SK-N-SH (cell line): ENCODE results near the gene LGR4. TPM values are rescaled to one million over a fixed set of nuclear protein-coding genes. Genes with fewer than 3 reads are reported as not detected.

Source experiments
- CTCF ChIA-PET: fragments of 300-600, 350-600 bp; formaldehyde crosslinking; extraction: SDS; loops from one replicate; lab custom pipeline; 2021; lab: Yijun Ruan, JAX
- POLR2A ChIA-PET: fragments of 350-600 bp; sonication (Branson Sonifier 250); formaldehyde crosslinking; extraction: SDS; loops from one replicate; lab custom pipeline; 2020; ENCODE audit warnings: antibody characterized with exemption, inconsistent platforms; lab: Yijun Ruan, JAX
- DNase-seq: peaks from one replicate; pipeline ENCODE4 v3.0.0; 2012
- H2AFZ ChIP-seq: fragments of 200-600 bp; sonication (generic); 2 replicates; pipeline ENCODE4 v1.8.1; 2016; ENCODE audit warnings: antibody characterized with exemption, mild to moderate bottlenecking, low read depth
- H3F3A ChIP-seq: fragments of 200-600 bp; sonication (generic); replicated peaks from 2 replicates; pipeline ENCODE3; 2016; ENCODE audit warnings: antibody characterized with exemption, mild to moderate bottlenecking; ENCODE audit not compliant: insufficient read depth
- H3K27ac ChIP-seq, 2 experiments: fragments of 200-500 bp in 1 of 2; fragments of 200-600 bp in 1 of 2; sonication (Bioruptor generic) in 1 of 2; sonication (generic), shearing (Covaris generic) in 1 of 2; 2 replicates each; pipeline versions ENCODE4 v1.5.1 to v1.6.1; 2014 to 2016; ENCODE audit warnings: low read depth in 2 of 2, inconsistent platforms in 1 of 2, low read length in 1 of 2, mild to moderate bottlenecking in 1 of 2, mixed read lengths in 1 of 2
- H3K27me3 ChIP-seq: fragments of 200-600 bp; sonication (generic), shearing (Covaris generic); 2 replicates; pipeline ENCODE4 v1.6.1; 2016; ENCODE audit warnings: mixed run types; ENCODE audit not compliant: insufficient read depth
- H3K36me3 ChIP-seq, 2 experiments: fragments of 200-500 bp in 1 of 2; fragments of 200-600 bp in 1 of 2; sonication (Bioruptor generic) in 1 of 2; sonication (generic) in 1 of 2; replicated peaks in 1 of 2; 2 replicates each; pipeline versions ENCODE3 to v1.5.1; 2014 to 2016; ENCODE audit warnings: low read length in 1 of 2, mild to moderate bottlenecking in 1 of 2; ENCODE audit not compliant: insufficient read depth in 2 of 2, control insufficient read depth in 1 of 2
- H3K4me1 ChIP-seq, 2 experiments: fragments of 200-500 bp in 1 of 2; fragments of 200-600 bp in 1 of 2; sonication (Bioruptor generic) in 1 of 2; sonication (generic), shearing (Covaris generic) in 1 of 2; 2 replicates each; pipeline versions ENCODE4 v1.5.1 to v1.6.1; 2014 to 2016; ENCODE audit warnings: low read depth in 1 of 2, low read length in 1 of 2, mixed run types in 1 of 2; ENCODE audit not compliant: insufficient read depth in 2 of 2, control insufficient read depth in 1 of 2
- H3K4me2 ChIP-seq: fragments of 200-600 bp; sonication (generic), shearing (Covaris generic); 2 replicates; pipeline ENCODE4 v1.6.1; 2017; ENCODE audit warnings: mixed run types
- H3K4me3 ChIP-seq, 2 experiments: fragments of 200-500 bp in 1 of 2; fragments of 200-600 bp in 1 of 2; sonication (Bioruptor generic) in 1 of 2; sonication (generic), shearing (Covaris generic) in 1 of 2; 2 replicates each; pipeline versions ENCODE4 v1.5.1 to v1.8.1; 2014 to 2016; ENCODE audit warnings: low read depth in 2 of 2, inconsistent platforms in 1 of 2, low read length in 1 of 2, mild to moderate bottlenecking in 1 of 2, mixed read lengths in 1 of 2, moderate library complexity in 1 of 2
- H3K79me2 ChIP-seq: fragments of 200-600 bp; sonication (generic); 2 replicates; pipeline ENCODE4 v1.8.1; 2017; ENCODE audit warnings: mild to moderate bottlenecking; ENCODE audit not compliant: insufficient read depth
- H3K9ac ChIP-seq: fragments of 200-600 bp; sonication (generic); 2 replicates; pipeline ENCODE4 v1.6.1; 2017; ENCODE audit warnings: mixed run types
- H3K9me2 ChIP-seq: fragments of 200-600 bp; sonication (generic); 2 replicates; pipeline ENCODE4 v1.6.1; 2017; ENCODE audit warnings: mixed run types
- H3K9me3 ChIP-seq: fragments of 200-600 bp; sonication (generic); 2 replicates; pipeline ENCODE4 v1.6.1; 2017; ENCODE audit warnings: mixed run types, mild to moderate bottlenecking, moderate library complexity
- H4K20me1 ChIP-seq: fragments of 200-600 bp; sonication (generic); 2 replicates; pipeline ENCODE4 v1.6.1; 2017; ENCODE audit warnings: mild to moderate bottlenecking, mixed run types; ENCODE audit not compliant: insufficient read depth
- CHD2 ChIP-seq: fragments of 150-350 bp; IDR thresholded peaks from 2 replicates; pipeline ENCODE4 v1.6.1; 2018; ENCODE audit warnings: low read length; ENCODE audit not compliant: partially characterized antibody
- ELF1 ChIP-seq: IDR thresholded peaks from 2 replicates; pipeline ENCODE4 v1.4.0; 2012
- EP300 ChIP-seq, 2 experiments: IDR thresholded peaks; 2 replicates each; pipeline versions ENCODE4 v1.4.0 to v1.6.1; 2012; ENCODE audit warnings: borderline replicate concordance in 1 of 2, low read depth in 1 of 2, low read length in 1 of 2
- FOXM1 ChIP-seq: IDR thresholded peaks from 2 replicates; pipeline ENCODE4 v1.4.0; 2012; ENCODE audit warnings: low read depth, mild to moderate bottlenecking
- MEF2A ChIP-seq: IDR thresholded peaks from 2 replicates; pipeline ENCODE4 v1.4.0; 2012; ENCODE audit warnings: low read depth, borderline replicate concordance
- RFX5 ChIP-seq: IDR thresholded peaks from 2 replicates; pipeline ENCODE4 v1.6.1; 2012; ENCODE audit warnings: mild to moderate bottlenecking, improper control_type of control experiment, low read length
- SIN3A ChIP-seq: IDR thresholded peaks from 2 replicates; pipeline ENCODE4 v1.6.1; 2012; ENCODE audit warnings: low read depth, mild to moderate bottlenecking, low read length, moderate library complexity, borderline replicate concordance
- SMC3 ChIP-seq: IDR thresholded peaks from 2 replicates; pipeline ENCODE4 v1.6.1; 2012; ENCODE audit warnings: low read depth, low read length, improper control_type of control experiment
- TAF1 ChIP-seq: IDR thresholded peaks from 2 replicates; pipeline ENCODE4 v1.6.1; 2012; ENCODE audit warnings: low read depth, mild to moderate bottlenecking, low read length, moderate library complexity, borderline replicate concordance
- TCF12 ChIP-seq: IDR thresholded peaks from 2 replicates; pipeline ENCODE4 v1.4.0; 2012
- TEAD4 ChIP-seq: IDR thresholded peaks from 2 replicates; pipeline ENCODE4 v1.4.0; 2012; ENCODE audit warnings: mild to moderate bottlenecking, borderline replicate concordance; ENCODE audit not compliant: insufficient read depth
- YY1 ChIP-seq: IDR thresholded peaks from 2 replicates; pipeline ENCODE4 v1.4.0; 2012; ENCODE audit warnings: low read depth, mild to moderate bottlenecking
- WGBS: methylation state at CpG from one replicate; pipeline ENCODE4 v1.1.6; 2017; ENCODE audit warnings: low lambda C conversion rate; 5-methylcytosine and 5-hydroxymethylcytosine counted together
- polyA plus RNA-seq, 3 experiments: library from polyadenylated mRNA; depleted of rRNA; stranded (reverse); fragments of >200 nt; gene quantifications; 2 replicates each; pipeline ENCODE4 v1.2.3, GENCODE V29; 2012
- TF ChIP-seq, protein P1 (sequence below): fragments of 150-350 bp; IDR thresholded peaks from 2 replicates; pipeline ENCODE4 v1.6.1; 2016; ENCODE audit warnings: mild to moderate bottlenecking, low read depth, low read length
- TF ChIP-seq, protein P2 (sequence below): fragments of 200-600 bp; sonication (generic); IDR thresholded peaks from 2 replicates; pipeline ENCODE4 v1.6.1; 2017; ENCODE audit warnings: antibody characterized with exemption, mild to moderate bottlenecking, moderate library complexity
- TF ChIP-seq, protein P3 (sequence below): IDR thresholded peaks from 2 replicates; pipeline ENCODE4; 2012
- TF ChIP-seq, protein P4 (sequence below): IDR thresholded peaks from 2 replicates; pipeline ENCODE4 v1.4.0; 2012; ENCODE audit warnings: low read depth, borderline replicate concordance

The LGR4 gene
- polyA plus RNA-seq, 1 of the 3 experiments (the other 2 are of a cell fraction) = 2.6 TPM

DNA sequence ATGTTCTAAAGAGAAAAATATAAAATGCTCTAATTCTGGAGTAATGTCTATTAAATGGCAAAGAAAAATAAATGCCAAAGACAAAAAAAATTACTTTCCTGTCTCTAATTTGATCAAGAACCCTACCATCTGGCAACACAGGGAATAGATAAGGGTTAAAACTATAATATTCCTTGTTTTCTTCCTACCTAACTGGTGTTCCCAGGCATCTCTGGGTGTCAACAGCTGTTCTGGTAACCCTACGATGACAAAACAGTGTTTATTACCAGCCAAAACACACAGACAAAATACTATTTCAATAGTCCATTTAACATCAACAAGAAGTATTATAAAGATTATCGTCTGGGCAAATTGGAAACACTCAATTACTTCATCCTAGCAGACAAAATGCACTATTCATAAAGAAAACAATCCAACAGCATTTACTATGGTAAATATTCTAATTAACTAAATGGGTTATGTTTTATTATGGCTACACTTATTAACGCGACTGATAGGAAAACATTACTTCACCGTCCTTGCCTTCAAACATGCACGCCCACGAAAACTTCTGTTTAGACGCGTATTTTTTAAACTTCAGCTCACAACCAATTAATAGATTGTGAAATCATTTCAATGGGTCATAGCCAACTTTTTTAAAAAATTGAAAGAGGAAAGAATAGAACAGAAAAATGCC is 50.6 kb downstream of the LGR4 start:
- no peak overlapping the region for H3K4me2 ChIP-seq
- no peak overlapping the region; a peak in 1 of 4 replicates for H3K27ac ChIP-seq
- H3K9me3 ChIP-seq = 0 out of 2 replicates have a peak, but pooled peaks cover 3% of the 10 kb centered on the region
- no peak for DNase-seq
- TF ChIP-seq FOXM1 (no peak), SIN3A (no peak), CHD2 (no peak), TAF1 (no peak), SMC3 (no peak), MEF2A (no peak), YY1 (no peak), RFX5 (no peak), TCF12 (no peak), TEAD4 (no peak), EP300 (IDR thresholded peaks at IDR 0.05; ENCODE audit: borderline replicate concordance in 1 of 2, low read depth in 1 of 2, low read length in 1 of 2) (no peak), ELF1 (no peak)
- TF ChIP-seq, protein P1, sequence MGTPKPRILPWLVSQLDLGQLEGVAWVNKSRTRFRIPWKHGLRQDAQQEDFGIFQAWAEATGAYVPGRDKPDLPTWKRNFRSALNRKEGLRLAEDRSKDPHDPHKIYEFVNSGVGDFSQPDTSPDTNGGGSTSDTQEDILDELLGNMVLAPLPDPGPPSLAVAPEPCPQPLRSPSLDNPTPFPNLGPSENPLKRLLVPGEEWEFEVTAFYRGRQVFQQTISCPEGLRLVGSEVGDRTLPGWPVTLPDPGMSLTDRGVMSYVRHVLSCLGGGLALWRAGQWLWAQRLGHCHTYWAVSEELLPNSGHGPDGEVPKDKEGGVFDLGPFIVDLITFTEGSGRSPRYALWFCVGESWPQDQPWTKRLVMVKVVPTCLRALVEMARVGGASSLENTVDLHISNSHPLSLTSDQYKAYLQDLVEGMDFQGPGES = no peak
- TF ChIP-seq, protein P2, sequence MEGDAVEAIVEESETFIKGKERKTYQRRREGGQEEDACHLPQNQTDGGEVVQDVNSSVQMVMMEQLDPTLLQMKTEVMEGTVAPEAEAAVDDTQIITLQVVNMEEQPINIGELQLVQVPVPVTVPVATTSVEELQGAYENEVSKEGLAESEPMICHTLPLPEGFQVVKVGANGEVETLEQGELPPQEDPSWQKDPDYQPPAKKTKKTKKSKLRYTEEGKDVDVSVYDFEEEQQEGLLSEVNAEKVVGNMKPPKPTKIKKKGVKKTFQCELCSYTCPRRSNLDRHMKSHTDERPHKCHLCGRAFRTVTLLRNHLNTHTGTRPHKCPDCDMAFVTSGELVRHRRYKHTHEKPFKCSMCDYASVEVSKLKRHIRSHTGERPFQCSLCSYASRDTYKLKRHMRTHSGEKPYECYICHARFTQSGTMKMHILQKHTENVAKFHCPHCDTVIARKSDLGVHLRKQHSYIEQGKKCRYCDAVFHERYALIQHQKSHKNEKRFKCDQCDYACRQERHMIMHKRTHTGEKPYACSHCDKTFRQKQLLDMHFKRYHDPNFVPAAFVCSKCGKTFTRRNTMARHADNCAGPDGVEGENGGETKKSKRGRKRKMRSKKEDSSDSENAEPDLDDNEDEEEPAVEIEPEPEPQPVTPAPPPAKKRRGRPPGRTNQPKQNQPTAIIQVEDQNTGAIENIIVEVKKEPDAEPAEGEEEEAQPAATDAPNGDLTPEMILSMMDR = no peak
- TF ChIP-seq, protein P3, sequence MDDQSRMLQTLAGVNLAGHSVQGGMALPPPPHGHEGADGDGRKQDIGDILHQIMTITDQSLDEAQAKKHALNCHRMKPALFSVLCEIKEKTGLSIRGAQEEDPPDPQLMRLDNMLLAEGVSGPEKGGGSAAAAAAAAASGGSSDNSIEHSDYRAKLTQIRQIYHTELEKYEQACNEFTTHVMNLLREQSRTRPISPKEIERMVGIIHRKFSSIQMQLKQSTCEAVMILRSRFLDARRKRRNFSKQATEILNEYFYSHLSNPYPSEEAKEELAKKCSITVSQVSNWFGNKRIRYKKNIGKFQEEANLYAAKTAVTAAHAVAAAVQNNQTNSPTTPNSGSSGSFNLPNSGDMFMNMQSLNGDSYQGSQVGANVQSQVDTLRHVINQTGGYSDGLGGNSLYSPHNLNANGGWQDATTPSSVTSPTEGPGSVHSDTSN = no peak
- TF ChIP-seq, protein P4, sequence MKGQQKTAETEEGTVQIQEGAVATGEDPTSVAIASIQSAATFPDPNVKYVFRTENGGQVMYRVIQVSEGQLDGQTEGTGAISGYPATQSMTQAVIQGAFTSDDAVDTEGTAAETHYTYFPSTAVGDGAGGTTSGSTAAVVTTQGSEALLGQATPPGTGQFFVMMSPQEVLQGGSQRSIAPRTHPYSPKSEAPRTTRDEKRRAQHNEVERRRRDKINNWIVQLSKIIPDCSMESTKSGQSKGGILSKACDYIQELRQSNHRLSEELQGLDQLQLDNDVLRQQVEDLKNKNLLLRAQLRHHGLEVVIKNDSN = no peak
- no peaks in the 10 kb centered on the region for H3K9me2 ChIP-seq
- no peak overlapping the region for H3K9ac ChIP-seq
- no peak overlapping the region for H3K4me3 ChIP-seq
- peaks cover 3 to 18% of the 10 kb centered on the region in 2 experiments; a peak in 3 of 4 replicates for H3K4me1 ChIP-seq
- H3K79me2 ChIP-seq = no peaks in the 10 kb centered on the region
- no peaks in the 10 kb centered on the region for H3K36me3 ChIP-seq
- ChIA-PET POLR2A (no interaction called here), CTCF (interaction anchor here (0.9 kb wide), 1 partner anchor 64 kb away, joined by 4 read pairs; no protein-coding TSS in a partner anchor)
- 89% methylated on average over 9 of the region's 9 CpGs for WGBS
- no peaks in the 10 kb centered on the region for H3K27me3 ChIP-seq
- H2AFZ ChIP-seq = no peak overlapping the region
- H3F3A ChIP-seq = no peaks in the 10 kb centered on the region
- no peaks in the 10 kb centered on the region for H4K20me1 ChIP-seq
